CD4-positive, alpha-beta memory T cell (primary cell): ENCODE results near the gene TMEM253. TPM values are rescaled to one million over a fixed set of nuclear protein-coding genes. Genes with fewer than 3 reads are reported as not detected.

Source experiments
- CTCF ChIA-PET: fragments of 350-600 bp; sonication (Branson Sonifier 250); formaldehyde crosslinking; loops from one replicate; lab custom pipeline; 2021; ENCODE audit warnings: inconsistent platforms; ENCODE audit not compliant: partially characterized antibody; lab: Charles Lee
- POLR2A ChIA-PET: fragments of 350-600 bp; sonication (Branson Sonifier 250); formaldehyde crosslinking; loops from one replicate; lab custom pipeline; 2021; ENCODE audit not compliant: partially characterized antibody; lab: Charles Lee
- DNase-seq, 5 donors: peaks; one replicate each; pipeline versions ENCODE4 v3.0.0 to v3.0.0-alpha.2; 2020 to 2022; ENCODE audit warnings: mixed read lengths in 1 of 5
- H3K27ac ChIP-seq: one replicate; pipeline ENCODE4 v1.7.0; 2013; ENCODE audit warnings: low read depth, low read length
- H3K27me3 ChIP-seq: 2 replicates; pipeline ENCODE4 v1.7.0; 2013; ENCODE audit warnings: mild to moderate bottlenecking, low read length, moderate library complexity; ENCODE audit not compliant: insufficient read depth
- H3K36me3 ChIP-seq: 2 replicates; pipeline ENCODE4 v1.7.0; 2013; ENCODE audit warnings: mild to moderate bottlenecking, low read length, moderate library complexity; ENCODE audit not compliant: insufficient read depth
- H3K4me1 ChIP-seq: 2 replicates; pipeline ENCODE4 v1.7.0; 2013; ENCODE audit warnings: mild to moderate bottlenecking, low read length, moderate library complexity; ENCODE audit not compliant: insufficient read depth
- H3K4me3 ChIP-seq, 2 donors: one replicate each; pipeline ENCODE4 v1.7.0; 2013; ENCODE audit warnings: low read length in 2 of 2, mild to moderate bottlenecking in 1 of 2
- H3K9me3 ChIP-seq, 2 donors: one replicate each; pipeline ENCODE4 v1.7.0; 2013; ENCODE audit warnings: low read length in 2 of 2, control low read depth in 1 of 2; ENCODE audit not compliant: control insufficient read depth in 1 of 2
- H3K27ac Mint-ChIP-seq, 7 donors: one replicate each; pipeline ENCODE4 v1.8.0; 2020 to 2021; ENCODE audit warnings: mixed read lengths in 7 of 7, mild to moderate bottlenecking in 6 of 7, inconsistent platforms in 3 of 7, moderate library complexity in 3 of 7
- H3K27me3 Mint-ChIP-seq, 2 donors: one replicate each; pipeline ENCODE4 v1.8.0; 2020 to 2021; ENCODE audit warnings: mixed read lengths in 2 of 2
- H3K36me3 Mint-ChIP-seq, 2 donors: one replicate each; pipeline ENCODE4 v1.8.0; 2020 to 2021; ENCODE audit warnings: mixed read lengths in 2 of 2, inconsistent platforms in 1 of 2, mild to moderate bottlenecking in 1 of 2
- H3K4me1 Mint-ChIP-seq, 4 donors: one replicate each; pipeline ENCODE4 v1.8.0; 2020 to 2021; ENCODE audit warnings: mixed read lengths in 4 of 4, mild to moderate bottlenecking in 1 of 4
- H3K4me3 Mint-ChIP-seq, 8 donors: one replicate each; pipeline ENCODE4 v1.8.0; 2020 to 2021; ENCODE audit warnings: mixed read lengths in 8 of 8, mild to moderate bottlenecking in 7 of 8, moderate library complexity in 6 of 8, inconsistent platforms in 3 of 8
- H3K9me3 Mint-ChIP-seq, 8 donors: one replicate each; pipeline ENCODE4 v1.8.0; 2020 to 2021; ENCODE audit warnings: mixed read lengths in 8 of 8, mild to moderate bottlenecking in 5 of 8, inconsistent platforms in 3 of 8, moderate library complexity in 1 of 8
- intact Hi-C: fragments of 100-400 bp; cut with micrococcal nuclease; formaldehyde crosslinking; loops from one replicate; pipeline ENCODE4 v1.15.1; 2023
- polyA plus RNA-seq, 2 donors: library from polyadenylated mRNA; unstranded; fragments of 300-500 nt; fragmentation: Illumina TruSeq; gene quantifications; one replicate each; pipeline ENCODE4 v1.2.3, GENCODE V29; 2021
- total RNA-seq, 2 experiments: library from RNA; stranded (reverse); gene quantifications; one replicate each; pipeline ENCODE4 v1.2.3, GENCODE V29; 2021

Gene TMEM253
- total RNA-seq (not detected), polyA plus RNA-seq (not detected)

GRCh38 chr14:21100931-21101330 is at the start of gene TMEM253:
TSS of gene TMEM253 (plus strand) at chr14:21101066. CDS start at chr14:21101344, 278 bp downstream.
- Mint-ChIP-seq H3K4me1 (peaks cover 16 to 55% (median 24%) of the 10 kb centered on the region in 4 donors), H3K27ac (peak within 1 kb of the TSS in 6 of 7 donors; percentile 46 to 99 (median 93)), H3K27me3 (no peaks in the 10 kb centered on the region), H3K4me3 (peak within 1 kb of the TSS in 5 of 8 donors; percentile 12 to 95 (median 36)), H3K9me3 (no peaks in the 10 kb centered on the region), H3K36me3 (peaks cover 0 to 6% of the 10 kb centered on the region in 2 donors)
- ChIA-PET CTCF (interaction anchor here (1.0 to 13.9 kb wide), 5 partner anchors 6 to 86 kb away, joined by 3 to 399 read pairs (median 118); no protein-coding TSS in a partner anchor), POLR2A (interaction anchor here (1.3 to 4.8 kb wide), 3 partner anchors 8 to 30 kb away, joined by 4 to 57 read pairs (median 5); no protein-coding TSS in a partner anchor)
- Histone ChIP-seq H3K27ac (no peak within 1 kb of the TSS), H3K27me3 (no peaks in the 10 kb centered on the region), H3K9me3 (no peaks in the 10 kb centered on the region), H3K4me1 (peaks cover 36% of the 10 kb centered on the region), H3K36me3 (no peaks in the 10 kb centered on the region), H3K4me3 (no peak within 1 kb of the TSS)
- DNase-seq, result no peak
- intact Hi-C loops, result loop anchor here (5.0 kb wide), 1 partner anchor 244 kb away; no protein-coding TSS in a partner anchor

GRCh38 chr14:21053184-21054122 is 47.4 kb upstream of the TMEM253 start:
- Mint-ChIP-seq H3K9me3 (no peaks in the 10 kb centered on the region), H3K36me3 (no peaks in the 10 kb centered on the region), H3K4me1 (peaks cover 0 to 4% (median under 1%) of the 10 kb centered on the region in 4 donors), H3K27me3 (peaks cover 3 to 12% of the 10 kb centered on the region in 2 donors), H3K27ac (peak overlapping the region in 1 of 7 donors; percentile 8), H3K4me3 (no peak overlapping the region)
- POLR2A ChIA-PET, result no interaction called here
- no peak overlapping the region for H3K27ac ChIP-seq
- H3K4me3 ChIP-seq, result no peak overlapping the region
- no peaks in the 10 kb centered on the region for H3K27me3 ChIP-seq
- CTCF ChIA-PET, result interaction anchor here (1.3 kb wide), 1 partner anchor 39 kb away, joined by 7 read pairs; no protein-coding TSS in a partner anchor
- intact Hi-C loops, result no loop called here
- no peaks in the 10 kb centered on the region for H3K4me1 ChIP-seq
- no peaks in the 10 kb centered on the region for H3K9me3 ChIP-seq
- DNase-seq, result no peak
- no peaks in the 10 kb centered on the region for H3K36me3 ChIP-seq

- H3K27ac ChIP-seq, result no peak overlapping the region
- H3K4me1 ChIP-seq, result no peaks in the 10 kb centered on the region
- H3K9me3 Mint-ChIP-seq, result no peaks in the 10 kb centered on the region
- no peak overlapping the region for H3K4me3 ChIP-seq
- H3K36me3 Mint-ChIP-seq, result no peaks in the 10 kb centered on the region
- H3K27ac Mint-ChIP-seq, result peak overlapping the region in 1 of 7 donors; percentile 8
- peaks cover 3 to 9% of the 10 kb centered on the region in 2 donors for H3K27me3 Mint-ChIP-seq
- H3K27me3 ChIP-seq, result no peaks in the 10 kb centered on the region
- DNase-seq, result no peak
- ChIA-PET CTCF (interaction anchor here (1.3 kb wide), 1 partner anchor 39 kb away, joined by 7 read pairs; no protein-coding TSS in a partner anchor), POLR2A (no interaction called here)
- no peaks in the 10 kb centered on the region for H3K9me3 ChIP-seq
- H3K4me3 Mint-ChIP-seq, result no peak overlapping the region
- intact Hi-C loops, result no loop called here
- peaks cover 0 to 4% (median under 1%) of the 10 kb centered on the region in 4 donors for H3K4me1 Mint-ChIP-seq
- no peaks in the 10 kb centered on the region for H3K36me3 ChIP-seq
Measured at GRCh38 chr14:21054123-21054767, 46.6 kb upstream of the TMEM253 start.

GRCh38 chr14:21054768-21055145 is 46.1 kb upstream of the TMEM253 start:
- Histone ChIP-seq H3K4me1 (no peaks in the 10 kb centered on the region), H3K27me3 (no peaks in the 10 kb centered on the region), H3K9me3 (no peaks in the 10 kb centered on the region), H3K36me3 (no peaks in the 10 kb centered on the region), H3K4me3 (no peak overlapping the region), H3K27ac (no peak overlapping the region)
- no peaks in the 10 kb centered on the region for H3K9me3 Mint-ChIP-seq
- H3K27me3 Mint-ChIP-seq, result peaks cover 3 to 7% of the 10 kb centered on the region in 2 donors
- peaks cover 0 to 4% (median under 1%) of the 10 kb centered on the region in 4 donors for H3K4me1 Mint-ChIP-seq
- no peak overlapping the region for H3K4me3 Mint-ChIP-seq
- no peaks in the 10 kb centered on the region for H3K36me3 Mint-ChIP-seq
- ChIA-PET CTCF (no interaction called here), POLR2A (no interaction called here)
- intact Hi-C loops, result no loop called here
- H3K27ac Mint-ChIP-seq, result no peak overlapping the region
- no peak for DNase-seq

GRCh38 chr14:21055432-21056117 is 45.3 kb upstream of the TMEM253 start:
- ChIA-PET CTCF (interaction anchor here (1.8 to 3.9 kb wide), 2 partner anchors 13 to 41 kb away, joined by 8 to 22 read pairs; no protein-coding TSS in a partner anchor), POLR2A (no interaction called here)
- H3K4me1 Mint-ChIP-seq, result peaks cover 0 to 4% (median under 1%) of the 10 kb centered on the region in 4 donors

GRCh38 chr14:21056520-21057163 is 44.2 kb upstream of the TMEM253 start:
- intact Hi-C loops, result no loop called here
- H3K9me3 Mint-ChIP-seq, result no peaks in the 10 kb centered on the region
- H3K4me3 Mint-ChIP-seq, result no peak overlapping the region
- no peak overlapping the region for H3K27ac ChIP-seq
- DNase-seq, result no peak
- H3K4me1 ChIP-seq, result no peaks in the 10 kb centered on the region
- ChIA-PET POLR2A (no interaction called here), CTCF (interaction anchor here (1.8 to 3.9 kb wide), 2 partner anchors 12 to 42 kb away, joined by 8 to 22 read pairs; no protein-coding TSS in a partner anchor)
- no peaks in the 10 kb centered on the region for H3K27me3 ChIP-seq
- H3K36me3 ChIP-seq, result no peaks in the 10 kb centered on the region
- no peaks in the 10 kb centered on the region for H3K9me3 ChIP-seq
- H3K27me3 Mint-ChIP-seq, result peaks cover 14 to 15% of the 10 kb centered on the region in 2 donors
- H3K27ac Mint-ChIP-seq, result no peak overlapping the region
- H3K4me1 Mint-ChIP-seq, result peaks cover 0 to 4% (median under 1%) of the 10 kb centered on the region in 4 donors
- H3K4me3 ChIP-seq, result no peak overlapping the region
- H3K36me3 Mint-ChIP-seq, result no peaks in the 10 kb centered on the region

More at GRCh38 chr14:21055432-21056117, 45.3 kb upstream of the TMEM253 start:
- Histone ChIP-seq H3K27ac (no peak overlapping the region), H3K27me3 (no peaks in the 10 kb centered on the region), H3K36me3 (no peaks in the 10 kb centered on the region), H3K9me3 (no peaks in the 10 kb centered on the region), H3K4me3 (no peak overlapping the region), H3K4me1 (no peaks in the 10 kb centered on the region)
- H3K9me3 Mint-ChIP-seq, result no peaks in the 10 kb centered on the region
- DNase-seq, result no peak
- H3K27me3 Mint-ChIP-seq, result peaks cover 9 to 10% of the 10 kb centered on the region in 2 donors
- no peaks in the 10 kb centered on the region for H3K36me3 Mint-ChIP-seq
- H3K27ac Mint-ChIP-seq, result no peak overlapping the region
- intact Hi-C loops, result no loop called here
- no peak overlapping the region for H3K4me3 Mint-ChIP-seq
